SK-N-SH treated with all-trans-retinoic acid at 6 μM for 48 hours (cell line): ENCODE results near the gene LGI2.

ENCODE experiments used
- PPARA ChIP-seq: fragments of 250-450 bp; sonication (Bioruptor Pico); IDR thresholded peaks from 2 replicates; pipeline ENCODE4 v1.5.0; 2020; ENCODE audit warnings: mild to moderate bottlenecking, borderline replicate concordance
- RARB ChIP-seq: fragments of 250-450 bp; sonication (Bioruptor Pico); IDR thresholded peaks from 2 replicates; pipeline ENCODE4 v1.8.0; 2021; ENCODE audit warnings: mild to moderate bottlenecking, moderate library complexity
- ZFP3 ChIP-seq: fragments of 250-450 bp; sonication (Bioruptor Pico); IDR thresholded peaks from 2 replicates; pipeline ENCODE4 v1.5.0; 2020; ENCODE audit warnings: mild to moderate bottlenecking, moderate library complexity

- TF ChIP-seq RARB, result no peak
- TF ChIP-seq PPARA (CRISPR knock-in tag), result no peak
- TF ChIP-seq ZFP3, result no peak
Measured at GRCh38 chr4:25065431-25065858, 34.7 kb upstream of the LGI2 start.
